ENCODE measurements around the gene TRIM60.
"Not testable (repeated sequence)": the region's sequence is repeated elsewhere in the genome, so short reads cannot be mapped to it uniquely, and the experiment has no call there.

DNA sequence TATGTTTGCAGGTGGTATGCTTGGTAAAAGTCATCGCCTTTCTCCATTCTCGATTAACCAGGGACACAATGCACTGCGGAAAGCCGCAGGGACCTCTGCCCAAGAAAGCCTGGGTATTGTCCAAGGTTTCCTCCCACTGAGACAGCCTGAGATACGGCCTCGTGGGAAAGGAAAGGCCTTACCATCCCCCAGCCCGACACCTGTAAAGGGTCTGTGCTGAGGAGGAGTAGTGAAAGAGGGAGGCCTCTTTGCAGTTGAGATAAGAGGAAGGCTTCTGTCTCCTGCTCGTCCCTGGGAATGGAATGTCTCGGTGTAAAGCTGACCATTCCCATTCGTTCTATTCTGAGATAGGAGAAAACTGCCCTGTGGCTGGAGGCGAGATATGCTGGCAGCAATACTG, 41.5 kb downstream of the TRIM60 start:
- TF ChIP-seq, protein P1, sequence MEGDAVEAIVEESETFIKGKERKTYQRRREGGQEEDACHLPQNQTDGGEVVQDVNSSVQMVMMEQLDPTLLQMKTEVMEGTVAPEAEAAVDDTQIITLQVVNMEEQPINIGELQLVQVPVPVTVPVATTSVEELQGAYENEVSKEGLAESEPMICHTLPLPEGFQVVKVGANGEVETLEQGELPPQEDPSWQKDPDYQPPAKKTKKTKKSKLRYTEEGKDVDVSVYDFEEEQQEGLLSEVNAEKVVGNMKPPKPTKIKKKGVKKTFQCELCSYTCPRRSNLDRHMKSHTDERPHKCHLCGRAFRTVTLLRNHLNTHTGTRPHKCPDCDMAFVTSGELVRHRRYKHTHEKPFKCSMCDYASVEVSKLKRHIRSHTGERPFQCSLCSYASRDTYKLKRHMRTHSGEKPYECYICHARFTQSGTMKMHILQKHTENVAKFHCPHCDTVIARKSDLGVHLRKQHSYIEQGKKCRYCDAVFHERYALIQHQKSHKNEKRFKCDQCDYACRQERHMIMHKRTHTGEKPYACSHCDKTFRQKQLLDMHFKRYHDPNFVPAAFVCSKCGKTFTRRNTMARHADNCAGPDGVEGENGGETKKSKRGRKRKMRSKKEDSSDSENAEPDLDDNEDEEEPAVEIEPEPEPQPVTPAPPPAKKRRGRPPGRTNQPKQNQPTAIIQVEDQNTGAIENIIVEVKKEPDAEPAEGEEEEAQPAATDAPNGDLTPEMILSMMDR (IDR thresholded peaks at IDR 0.05 in 4 of 5, conservative IDR thresholded peaks at IDR 0.05 in 1 of 5), result not testable (repeated sequence)
- TF ChIP-seq POLR2A (IDR thresholded peaks at IDR 0.05), result not testable (repeated sequence)
